ENCODE results near the gene TNFSF18. TPM values are rescaled to one million over a fixed set of nuclear protein-coding genes. Genes with fewer than 3 reads are reported as not detected.

Gene TNFSF18
- polyA plus RNA-seq, 3 donors: not detected

- Histone ChIP-seq H3K4me3 (replicated peaks in 1 of 3; ENCODE audit: low read depth in 2 of 3, low read length in 3 of 3) (no peak overlapping the region), H3K9ac (ENCODE audit: insufficient read depth, low read length, poor library complexity, severe bottlenecking) (no peak overlapping the region), H3K27me3 (ENCODE audit: control insufficient read depth in 2 of 2, insufficient read depth in 2 of 2, low read length in 2 of 2) (no peaks in the 10 kb centered on the region), H3K4me1 (ENCODE audit: control insufficient read depth in 1 of 2, insufficient read depth in 2 of 2, low read length in 2 of 2) (peaks cover 5 to 6% of the 10 kb centered on the region in 2 donors), H3K79me2 (ENCODE audit: insufficient read depth, low read length) (no peaks in the 10 kb centered on the region), H2AFZ (ENCODE audit: insufficient read depth, low read depth, low read length, poor library complexity, severe bottlenecking) (no peak overlapping the region), H3K9me3 (replicated peaks in 1 of 2; ENCODE audit: control insufficient read depth in 1 of 2, insufficient read depth in 1 of 2, low read length in 2 of 2) (no peaks in the 10 kb centered on the region), H3K27ac (ENCODE audit: low read depth in 1 of 2, low read length in 2 of 2) (no peak overlapping the region), H3K36me3 (replicated peaks in 1 of 2; ENCODE audit: control insufficient read depth in 1 of 2, insufficient read depth in 2 of 2, low read length in 2 of 2) (no peaks in the 10 kb centered on the region), H3K4me2 (replicated peaks; ENCODE audit: extremely low read depth, low read length, poor library complexity, severe bottlenecking) (no peak overlapping the region), H4K20me1 (ENCODE audit: insufficient read depth, low read length) (no peaks in the 10 kb centered on the region)
- Mint-ChIP-seq H3K4me1 (peaks cover 7% of the 10 kb centered on the region), H3K36me3 (no peaks in the 10 kb centered on the region), H3K27ac (peak overlapping the region in 1 of 7 donors; percentile 5), H3K27me3 (ENCODE audit: low read depth in 3 of 3) (peaks cover 0 to 1% (median 0%) of the 10 kb centered on the region in 3 donors), H3K9me3 (peaks cover 0 to 4% (median 0%) of the 10 kb centered on the region in 7 donors), H3K4me3 (no peak overlapping the region)
- no peak for TF ChIP-seq CTCF (IDR thresholded peaks at IDR 0.05)
- peak; percentile 4 to 24 (median 9) for DNase-seq
- intact Hi-C loops (cut with micrococcal nuclease): no loop called here
Measured at GRCh38 chr1:173093691-173094445, 43.1 kb upstream of the TNFSF18 start.

GRCh38 chr1:173084292-173084691 lies 33.6 kb upstream of the TNFSF18 start:
- Mint-ChIP-seq H3K27ac (no peak overlapping the region), H3K36me3 (no peaks in the 10 kb centered on the region), H3K4me3 (no peak overlapping the region), H3K27me3 (ENCODE audit: low read depth in 3 of 3) (peaks cover 0 to 3% (median 1%) of the 10 kb centered on the region in 3 donors), H3K4me1 (no peaks in the 10 kb centered on the region), H3K9me3 (peaks cover 0 to 3% (median 2%) of the 10 kb centered on the region in 7 donors)
- no peak for TF ChIP-seq CTCF (IDR thresholded peaks at IDR 0.05)
- H3K4me2 ChIP-seq (replicated peaks; ENCODE audit: extremely low read depth, low read length, poor library complexity, severe bottlenecking): no peak overlapping the region
- intact Hi-C loops (cut with micrococcal nuclease): no loop called here
- no peak overlapping the region for H3K9ac ChIP-seq (ENCODE audit: insufficient read depth, low read length, poor library complexity, severe bottlenecking)
- DNase-seq: no peak
- H3K9me3 ChIP-seq (replicated peaks in 1 of 2; ENCODE audit: control insufficient read depth in 1 of 2, insufficient read depth in 1 of 2, low read length in 2 of 2): no peaks in the 10 kb centered on the region
- H3K27me3 ChIP-seq (ENCODE audit: control insufficient read depth in 2 of 2, insufficient read depth in 2 of 2, low read length in 2 of 2): no peaks in the 10 kb centered on the region
- H4K20me1 ChIP-seq (ENCODE audit: insufficient read depth, low read length): no peaks in the 10 kb centered on the region
- H3K27ac ChIP-seq (ENCODE audit: low read depth in 1 of 2, low read length in 2 of 2): no peak overlapping the region
- WGBS (ENCODE audit: insufficient coverage): 89% methylated on average over 3 of the region's 6 CpGs
- no peaks in the 10 kb centered on the region for H3K4me1 ChIP-seq (ENCODE audit: control insufficient read depth in 1 of 2, insufficient read depth in 2 of 2, low read length in 2 of 2)
- H3K79me2 ChIP-seq (ENCODE audit: insufficient read depth, low read length): no peaks in the 10 kb centered on the region
- H2AFZ ChIP-seq (ENCODE audit: insufficient read depth, low read depth, low read length, poor library complexity, severe bottlenecking): no peak overlapping the region
- no peak overlapping the region for H3K4me3 ChIP-seq (replicated peaks in 1 of 3; ENCODE audit: low read depth in 2 of 3, low read length in 3 of 3)
- no peaks in the 10 kb centered on the region for H3K36me3 ChIP-seq (replicated peaks in 1 of 2; ENCODE audit: control insufficient read depth in 1 of 2, insufficient read depth in 2 of 2, low read length in 2 of 2)
